Stimulated activated naive CD4-positive, alpha-beta T cell (primary cell): ENCODE data around the gene KCNA5.
A peak's percentile ranks its signal among the peaks of the same experiment; 100 is the strongest.

ENCODE experiments used
- DNase-seq, 6 experiments: peaks; one replicate each; lab custom pipeline; 2025; lab: John Stamatoyannopoulos, UW

Gene KCNA5

DNA sequence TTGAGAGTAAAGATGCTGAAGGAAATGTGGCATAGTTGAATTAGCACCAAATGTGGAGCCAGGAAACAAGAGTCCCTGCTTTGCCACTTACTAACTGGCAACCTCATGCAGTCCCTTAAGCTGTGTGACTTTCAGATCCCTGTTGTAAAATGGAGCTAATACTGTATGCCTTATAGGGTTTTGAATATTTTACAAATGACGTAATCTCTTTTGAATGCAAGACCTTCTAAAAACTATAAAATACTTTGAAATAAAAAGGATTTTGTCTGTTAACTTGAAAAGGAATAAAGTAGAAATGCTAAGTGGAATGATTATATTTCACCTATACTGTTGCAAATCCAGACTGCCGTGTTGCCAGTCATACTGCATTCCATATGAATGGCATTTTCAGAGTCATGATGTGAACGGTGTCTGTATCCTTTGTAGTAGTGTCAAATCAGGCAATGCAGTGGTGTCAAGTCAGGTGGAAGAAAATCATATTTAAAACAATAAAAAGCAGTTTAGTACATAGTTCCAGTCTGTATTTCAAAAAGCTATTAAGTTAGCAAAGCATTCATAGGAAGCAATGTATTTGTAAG lies 21.3 kb downstream of the KCNA5 start:
- no peak for DNase-seq

DNA sequence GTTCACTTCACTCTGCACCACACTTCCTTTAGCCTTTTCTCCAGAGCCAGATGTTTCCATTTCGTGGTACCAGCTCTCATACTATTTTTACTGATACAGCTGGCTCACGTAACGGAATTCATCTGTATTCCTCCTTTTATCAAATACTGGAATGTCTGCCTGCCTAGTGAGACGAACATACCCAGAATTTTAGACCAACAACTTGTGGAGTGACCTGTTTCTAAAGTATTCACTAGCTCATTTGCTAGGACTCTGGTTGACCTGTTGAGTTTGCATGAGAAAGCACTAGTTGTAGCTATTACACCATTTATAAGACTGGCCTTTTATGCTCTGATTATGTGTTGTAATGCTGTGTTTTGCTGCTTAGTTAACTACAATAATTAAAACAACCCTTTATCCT lies 22.6 kb downstream of the KCNA5 start:
- no peak for DNase-seq

- no peak for DNase-seq
Measured at GRCh38 chr12:5068126-5068525, 24.4 kb downstream of the KCNA5 start.

DNA sequence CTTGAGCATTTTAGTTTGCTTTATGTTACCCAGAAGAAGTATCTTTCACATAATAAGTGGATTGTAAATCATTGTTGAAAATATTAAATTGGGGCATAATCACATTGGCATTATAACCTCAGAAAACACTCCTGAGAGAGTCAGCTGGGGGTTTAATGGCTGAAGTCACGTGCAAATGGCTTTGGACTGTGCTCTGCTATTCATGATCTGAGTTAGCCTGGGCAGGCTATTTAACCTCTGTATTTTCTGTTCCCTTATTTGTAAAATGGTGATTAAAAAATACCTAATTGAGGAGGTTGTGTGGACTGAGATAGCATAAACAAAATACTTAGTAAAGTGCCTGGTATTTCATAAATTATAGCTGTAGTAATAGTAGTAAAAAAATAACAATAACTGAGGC lies 24.9 kb downstream of the KCNA5 start:
- DNase-seq: no peak

DNA sequence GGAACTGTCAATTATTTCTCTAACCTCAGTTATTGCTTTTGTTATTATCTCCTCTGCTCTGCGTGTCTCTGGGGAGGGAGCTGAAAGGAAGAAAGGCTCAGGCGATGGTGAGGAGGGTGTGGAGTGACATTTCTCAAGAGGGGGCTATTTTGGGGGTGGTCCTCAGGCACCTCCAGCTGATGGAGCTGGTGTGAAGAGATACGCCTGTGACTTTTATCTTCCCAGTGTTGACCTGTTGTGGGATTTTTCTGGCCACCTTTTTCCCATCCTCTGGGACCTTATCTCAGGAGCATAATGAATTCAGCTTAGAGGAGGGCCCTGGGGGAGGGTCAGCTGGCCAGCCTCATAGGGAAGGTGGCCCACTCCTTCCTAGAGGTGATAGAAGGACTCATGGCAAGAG lies 26.4 kb downstream of the KCNA5 start:
- no peak for DNase-seq

DNA sequence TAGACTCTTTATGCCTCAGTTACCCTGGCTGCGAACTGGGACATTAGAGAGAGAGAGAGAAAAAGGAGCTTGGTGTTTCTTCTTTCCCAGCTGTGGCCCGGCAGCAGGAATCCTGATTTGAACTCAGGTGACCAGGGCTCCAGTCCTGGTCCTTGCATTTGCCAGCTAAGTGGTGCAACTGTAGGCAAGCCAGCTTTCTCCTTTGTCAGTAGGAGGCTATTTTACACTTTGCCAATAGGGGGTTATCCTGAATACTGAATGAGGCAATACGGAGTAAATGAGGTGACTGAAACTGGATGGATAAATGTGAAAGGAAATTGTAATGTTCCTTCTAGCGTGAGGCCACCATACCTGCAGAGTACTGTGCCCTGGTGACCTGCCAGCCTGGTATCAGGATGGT lies 27.8 kb downstream of the KCNA5 start:
- no peak for DNase-seq

DNA sequence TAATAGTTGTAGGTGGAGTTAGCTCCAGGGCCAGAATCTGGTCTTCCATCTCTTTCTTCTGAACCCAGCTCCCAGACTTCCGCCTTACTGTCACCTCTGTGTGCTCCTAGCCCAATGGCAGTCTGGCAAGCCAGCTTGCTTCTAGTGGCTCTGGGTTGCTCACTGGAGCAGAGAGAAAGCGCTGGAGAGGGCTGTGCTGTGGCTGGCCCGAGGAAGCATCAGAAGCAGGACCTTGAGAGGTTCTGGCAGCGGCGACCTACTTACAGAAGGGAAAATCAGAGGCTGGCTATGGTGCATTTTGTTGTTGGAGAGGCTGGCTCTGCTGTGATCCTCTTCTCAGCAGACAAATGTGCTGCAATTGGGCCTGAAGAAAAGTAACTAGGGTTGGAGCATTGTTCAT lies 28.6 kb downstream of the KCNA5 start:
- no peak for DNase-seq

DNA sequence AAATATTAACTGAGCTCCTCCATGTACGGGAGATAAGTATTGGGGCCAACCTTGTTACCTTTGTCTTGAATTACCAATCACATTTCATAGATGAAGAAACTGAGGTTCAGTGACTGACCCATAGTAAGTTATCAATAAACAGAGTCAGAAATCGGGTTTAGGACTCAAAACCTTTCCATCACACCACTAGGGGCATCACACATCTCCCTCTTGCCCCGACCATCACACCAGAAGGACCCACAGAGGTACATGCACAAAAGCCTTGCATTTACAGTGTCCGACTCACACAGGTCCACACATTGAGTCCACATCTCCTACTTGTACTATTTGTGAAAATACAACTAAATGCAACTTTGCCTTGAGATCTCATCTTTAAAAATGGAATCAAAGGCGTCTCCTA lies 29.4 kb downstream of the KCNA5 start:
- DNase-seq: no peak

DNA sequence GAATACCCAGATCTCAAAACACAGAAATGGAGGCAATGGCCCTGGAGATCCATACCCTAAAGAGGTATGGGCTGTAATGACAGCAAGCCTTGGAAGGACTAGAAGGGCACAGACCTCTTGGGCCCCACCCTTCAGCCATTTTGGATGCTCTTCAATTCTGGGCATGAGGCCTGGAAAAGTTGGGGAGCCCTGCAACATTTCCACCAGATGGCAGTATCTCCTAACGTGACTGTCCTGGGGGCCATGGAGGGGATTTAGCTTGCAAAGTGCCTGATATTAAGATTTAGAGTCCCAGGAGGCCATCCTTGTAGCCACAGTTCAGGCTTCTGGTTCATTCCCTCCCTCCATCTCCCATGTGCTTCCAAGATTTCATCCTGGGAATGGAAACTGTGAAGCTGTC lies 30.2 kb downstream of the KCNA5 start:
- DNase-seq: no peak

DNA sequence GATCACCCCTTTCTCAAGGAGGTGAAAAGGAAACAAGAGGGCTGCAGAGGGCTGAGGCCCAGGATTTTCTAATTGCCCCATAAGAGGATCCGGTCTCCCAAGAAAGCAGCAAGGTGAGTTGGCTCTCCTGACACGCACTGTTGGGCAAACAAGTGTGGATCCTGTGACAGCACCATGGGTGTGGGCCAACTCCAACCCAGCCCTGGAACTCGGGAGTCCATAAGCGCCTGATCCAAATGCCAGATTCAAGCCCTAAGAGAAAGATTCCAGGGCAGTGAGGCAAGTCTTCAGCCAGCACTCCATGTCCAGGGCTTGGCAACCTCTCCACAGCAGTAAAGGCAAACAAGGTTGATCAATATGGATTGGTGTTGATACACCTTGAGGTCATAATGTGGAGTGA lies 33.1 kb downstream of the KCNA5 start:
- no peak for DNase-seq

- no peak for DNase-seq
Measured at GRCh38 chr12:5078423-5078822, 34.7 kb downstream of the KCNA5 start.

DNA sequence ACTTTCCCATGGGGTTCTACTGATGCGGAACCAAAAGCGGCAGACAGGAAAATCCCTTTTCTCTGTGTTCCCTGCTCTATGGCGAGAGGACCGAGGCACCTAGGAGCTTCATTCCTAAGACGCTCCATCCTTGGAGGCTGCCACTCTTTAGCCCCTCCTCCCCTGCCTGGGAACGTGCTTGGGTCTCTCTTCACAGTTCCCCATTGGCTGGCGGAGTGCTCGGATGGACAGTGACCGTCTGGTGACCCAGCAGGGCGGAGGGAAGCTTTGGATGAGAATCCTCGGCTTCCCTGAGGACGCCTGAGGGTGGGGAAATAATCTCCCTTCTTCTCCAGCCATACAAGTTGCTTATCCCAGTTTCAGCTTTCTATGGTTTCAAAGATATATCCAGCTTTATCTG lies 37.3 kb downstream of the KCNA5 start:
- DNase-seq: no peak

- DNase-seq: peak in 1 of 6 experiments; percentile 8
Measured at GRCh38 chr12:5083955-5084849, 40.5 kb downstream of the KCNA5 start.

DNA sequence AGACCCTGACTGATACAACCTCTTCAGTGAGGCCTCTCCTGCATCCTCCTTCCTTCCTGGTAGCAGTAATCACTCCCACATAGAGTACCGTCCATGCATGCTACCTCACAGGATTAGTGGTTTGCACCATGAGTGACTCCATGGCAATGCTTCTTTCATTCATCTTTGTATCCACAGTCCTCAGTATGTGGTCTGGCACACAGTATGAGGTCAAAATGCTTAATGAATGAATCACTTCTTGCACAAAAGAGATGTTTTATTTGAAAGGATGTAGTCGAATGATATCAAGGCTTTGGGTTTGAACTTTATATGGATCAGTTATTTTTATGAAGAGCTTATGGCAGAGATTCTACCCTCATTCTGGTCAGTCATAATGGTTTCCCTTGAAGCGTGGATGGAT lies 42.2 kb downstream of the KCNA5 start:
- no peak for DNase-seq

- no peak for DNase-seq
Measured at GRCh38 chr12:5087831-5088554, 44.3 kb downstream of the KCNA5 start.

DNA sequence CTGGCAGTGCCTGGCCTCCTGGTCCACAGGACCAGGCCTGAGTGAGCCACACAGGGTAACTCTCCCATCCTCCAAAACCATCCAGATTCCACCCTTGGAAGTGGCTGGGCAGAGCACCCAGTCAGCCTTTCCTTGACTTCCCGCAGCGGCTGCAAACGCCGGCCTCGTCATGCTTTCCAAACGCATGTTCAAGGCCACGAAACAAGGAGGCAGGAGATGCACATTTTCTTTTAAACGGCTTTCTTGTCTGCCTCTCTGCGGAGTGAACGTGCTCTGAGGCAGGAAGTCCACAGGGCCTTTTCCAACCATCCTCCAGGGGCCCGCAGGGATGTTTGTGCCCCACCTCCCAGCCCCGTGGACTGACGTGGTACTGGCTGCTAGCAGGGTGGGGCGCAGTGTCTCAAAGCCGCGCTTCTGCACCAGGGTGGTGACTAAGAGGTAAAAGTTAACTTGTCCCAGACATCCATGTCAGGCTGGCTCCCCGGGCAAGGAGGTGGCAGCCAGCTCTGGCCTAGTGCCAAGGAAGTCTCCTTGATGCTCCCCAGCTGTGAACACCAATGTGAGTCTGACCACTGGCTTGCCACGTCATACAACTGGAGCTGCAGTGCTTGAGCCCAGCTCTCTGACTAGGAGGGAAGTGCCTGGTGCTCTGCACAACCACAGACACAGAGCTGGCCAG lies 45.0 kb downstream of the KCNA5 start:
- no peak for DNase-seq

GRCh38 chr12:5094551-5094950 lies 50.9 kb downstream of the KCNA5 start:
- DNase-seq: no peak

GRCh38 chr12:5094986-5095385 lies 51.3 kb downstream of the KCNA5 start:
- no peak for DNase-seq
